Activated naive CD4-positive, alpha-beta T cell treated with anti-CD3 and anti-CD28 coated beads, Interleukin-2, amount 50 U/mL, for 24 hours (primary cell): ENCODE measurements around the gene RPH3AL.

Source experiments
- H3K27ac Mint-ChIP-seq: one replicate; pipeline ENCODE4 v1.8.0; 2021; ENCODE audit warnings: mild to moderate bottlenecking, mixed read lengths
- H3K27me3 Mint-ChIP-seq: one replicate; pipeline ENCODE4 v1.8.0; 2021; ENCODE audit warnings: mixed read lengths
- H3K36me3 Mint-ChIP-seq: one replicate; pipeline ENCODE4 v1.8.0; 2021; ENCODE audit warnings: mixed read lengths
- H3K4me1 Mint-ChIP-seq: one replicate; pipeline ENCODE4 v1.8.0; 2021; ENCODE audit warnings: mixed read lengths
- H3K4me3 Mint-ChIP-seq: one replicate; pipeline ENCODE4 v1.8.0; 2021; ENCODE audit warnings: mild to moderate bottlenecking, mixed read lengths
- H3K9me3 Mint-ChIP-seq: one replicate; pipeline ENCODE4 v1.8.0; 2021; ENCODE audit warnings: mixed read lengths

RPH3AL gene

GRCh38 chr17:309361-309888, 43.2 kb downstream of the RPH3AL start:
- no peaks in the 10 kb centered on the region for H3K27me3 Mint-ChIP-seq
- no peak overlapping the region for H3K4me3 Mint-ChIP-seq
- H3K36me3 Mint-ChIP-seq = no peaks in the 10 kb centered on the region
- no peaks in the 10 kb centered on the region for H3K9me3 Mint-ChIP-seq
- no peak overlapping the region for H3K27ac Mint-ChIP-seq
- no peaks in the 10 kb centered on the region for H3K4me1 Mint-ChIP-seq

- no peak overlapping the region for H3K27ac Mint-ChIP-seq
- H3K4me3 Mint-ChIP-seq = no peak overlapping the region
- H3K9me3 Mint-ChIP-seq = no peaks in the 10 kb centered on the region
- H3K27me3 Mint-ChIP-seq = no peaks in the 10 kb centered on the region
- no peaks in the 10 kb centered on the region for H3K36me3 Mint-ChIP-seq
- H3K4me1 Mint-ChIP-seq = no peaks in the 10 kb centered on the region
These were observed 44.7 kb downstream of the RPH3AL start for GRCh38 chr17:307741-308507.

GRCh38 chr17:307295-307691, 45.3 kb downstream of the RPH3AL start:
- no peak overlapping the region for H3K4me3 Mint-ChIP-seq
- no peaks in the 10 kb centered on the region for H3K9me3 Mint-ChIP-seq
- H3K4me1 Mint-ChIP-seq = no peaks in the 10 kb centered on the region
- H3K27ac Mint-ChIP-seq = no peak overlapping the region
- H3K27me3 Mint-ChIP-seq = no peaks in the 10 kb centered on the region
- no peaks in the 10 kb centered on the region for H3K36me3 Mint-ChIP-seq

GRCh38 chr17:306536-307294, 45.9 kb downstream of the RPH3AL start:
- H3K27me3 Mint-ChIP-seq = no peaks in the 10 kb centered on the region
- H3K36me3 Mint-ChIP-seq = no peaks in the 10 kb centered on the region
- H3K9me3 Mint-ChIP-seq = no peaks in the 10 kb centered on the region
- no peak overlapping the region for H3K27ac Mint-ChIP-seq
- no peak overlapping the region for H3K4me3 Mint-ChIP-seq
- no peaks in the 10 kb centered on the region for H3K4me1 Mint-ChIP-seq

- no peak overlapping the region for H3K4me3 Mint-ChIP-seq
- no peaks in the 10 kb centered on the region for H3K27me3 Mint-ChIP-seq
- no peaks in the 10 kb centered on the region for H3K4me1 Mint-ChIP-seq
- no peak overlapping the region for H3K27ac Mint-ChIP-seq
- H3K36me3 Mint-ChIP-seq = no peaks in the 10 kb centered on the region
- no peaks in the 10 kb centered on the region for H3K9me3 Mint-ChIP-seq
These were observed 46.5 kb downstream of the RPH3AL start for GRCh38 chr17:306116-306515.

GRCh38 chr17:305090-305976, 47.3 kb downstream of the RPH3AL start:
- H3K27me3 Mint-ChIP-seq = no peaks in the 10 kb centered on the region
- no peaks in the 10 kb centered on the region for H3K36me3 Mint-ChIP-seq
- no peak overlapping the region for H3K4me3 Mint-ChIP-seq
- H3K9me3 Mint-ChIP-seq = no peaks in the 10 kb centered on the region
- no peaks in the 10 kb centered on the region for H3K4me1 Mint-ChIP-seq
- no peak overlapping the region for H3K27ac Mint-ChIP-seq

GRCh38 chr17:304461-304860, 48.1 kb downstream of the RPH3AL start:
- H3K36me3 Mint-ChIP-seq = no peaks in the 10 kb centered on the region
- H3K4me3 Mint-ChIP-seq = no peak overlapping the region
- H3K27ac Mint-ChIP-seq = no peak overlapping the region
- H3K27me3 Mint-ChIP-seq = no peaks in the 10 kb centered on the region
- no peaks in the 10 kb centered on the region for H3K9me3 Mint-ChIP-seq
- H3K4me1 Mint-ChIP-seq = no peaks in the 10 kb centered on the region

GRCh38 chr17:303168-303567, 49.4 kb downstream of the RPH3AL start:
- Mint-ChIP-seq H3K27me3 (no peaks in the 10 kb centered on the region), H3K4me1 (no peaks in the 10 kb centered on the region), H3K4me3 (no peak overlapping the region), H3K9me3 (no peaks in the 10 kb centered on the region), H3K27ac (no peak overlapping the region), H3K36me3 (no peaks in the 10 kb centered on the region)

- no peak overlapping the region for H3K4me3 Mint-ChIP-seq
- H3K9me3 Mint-ChIP-seq = no peaks in the 10 kb centered on the region
- H3K27me3 Mint-ChIP-seq = no peaks in the 10 kb centered on the region
- no peaks in the 10 kb centered on the region for H3K36me3 Mint-ChIP-seq
- H3K27ac Mint-ChIP-seq = no peak overlapping the region
- no peaks in the 10 kb centered on the region for H3K4me1 Mint-ChIP-seq
These were observed 50.3 kb downstream of the RPH3AL start for GRCh38 chr17:302300-302698.

- H3K9me3 Mint-ChIP-seq = no peaks in the 10 kb centered on the region
- H3K27ac Mint-ChIP-seq = no peak overlapping the region
- H3K4me1 Mint-ChIP-seq = no peaks in the 10 kb centered on the region
- H3K36me3 Mint-ChIP-seq = no peaks in the 10 kb centered on the region
- no peaks in the 10 kb centered on the region for H3K27me3 Mint-ChIP-seq
- H3K4me3 Mint-ChIP-seq = no peak overlapping the region
These were observed 50.8 kb downstream of the RPH3AL start for GRCh38 chr17:301681-302299.

GRCh38 chr17:300881-301280, 51.7 kb downstream of the RPH3AL start:
- no peaks in the 10 kb centered on the region for H3K4me1 Mint-ChIP-seq
- H3K4me3 Mint-ChIP-seq = no peak overlapping the region
- H3K27ac Mint-ChIP-seq = no peak overlapping the region
- no peaks in the 10 kb centered on the region for H3K9me3 Mint-ChIP-seq
- H3K36me3 Mint-ChIP-seq = no peaks in the 10 kb centered on the region
- H3K27me3 Mint-ChIP-seq = no peaks in the 10 kb centered on the region

- Mint-ChIP-seq H3K4me1 (no peaks in the 10 kb centered on the region), H3K4me3 (no peak overlapping the region), H3K27me3 (no peaks in the 10 kb centered on the region), H3K9me3 (no peaks in the 10 kb centered on the region), H3K36me3 (no peaks in the 10 kb centered on the region), H3K27ac (no peak overlapping the region)
These were observed 53.1 kb downstream of the RPH3AL start for GRCh38 chr17:299546-299945.

- no peak overlapping the region for H3K4me3 Mint-ChIP-seq
- no peaks in the 10 kb centered on the region for H3K27me3 Mint-ChIP-seq
- H3K4me1 Mint-ChIP-seq = no peaks in the 10 kb centered on the region
- H3K36me3 Mint-ChIP-seq = no peaks in the 10 kb centered on the region
- no peak overlapping the region for H3K27ac Mint-ChIP-seq
- no peaks in the 10 kb centered on the region for H3K9me3 Mint-ChIP-seq
These were observed 53.7 kb downstream of the RPH3AL start for GRCh38 chr17:298791-299450.

GRCh38 chr17:297758-298157, 54.8 kb downstream of the RPH3AL start:
- H3K9me3 Mint-ChIP-seq = no peaks in the 10 kb centered on the region
- H3K27ac Mint-ChIP-seq = no peak overlapping the region
- peaks cover 6% of the 10 kb centered on the region for H3K4me1 Mint-ChIP-seq
- H3K36me3 Mint-ChIP-seq = no peaks in the 10 kb centered on the region
- H3K4me3 Mint-ChIP-seq = no peak overlapping the region
- H3K27me3 Mint-ChIP-seq = no peaks in the 10 kb centered on the region
